Ammon's horn (tissue), 1 donor: Measurements from ENCODE around the gene IDS.

ENCODE experiments used
- DNase-seq: peaks from one replicate; pipeline ENCODE4 v3.0.0-alpha.2; 2016; ENCODE audit warnings: low spot score

IDS gene

DNA sequence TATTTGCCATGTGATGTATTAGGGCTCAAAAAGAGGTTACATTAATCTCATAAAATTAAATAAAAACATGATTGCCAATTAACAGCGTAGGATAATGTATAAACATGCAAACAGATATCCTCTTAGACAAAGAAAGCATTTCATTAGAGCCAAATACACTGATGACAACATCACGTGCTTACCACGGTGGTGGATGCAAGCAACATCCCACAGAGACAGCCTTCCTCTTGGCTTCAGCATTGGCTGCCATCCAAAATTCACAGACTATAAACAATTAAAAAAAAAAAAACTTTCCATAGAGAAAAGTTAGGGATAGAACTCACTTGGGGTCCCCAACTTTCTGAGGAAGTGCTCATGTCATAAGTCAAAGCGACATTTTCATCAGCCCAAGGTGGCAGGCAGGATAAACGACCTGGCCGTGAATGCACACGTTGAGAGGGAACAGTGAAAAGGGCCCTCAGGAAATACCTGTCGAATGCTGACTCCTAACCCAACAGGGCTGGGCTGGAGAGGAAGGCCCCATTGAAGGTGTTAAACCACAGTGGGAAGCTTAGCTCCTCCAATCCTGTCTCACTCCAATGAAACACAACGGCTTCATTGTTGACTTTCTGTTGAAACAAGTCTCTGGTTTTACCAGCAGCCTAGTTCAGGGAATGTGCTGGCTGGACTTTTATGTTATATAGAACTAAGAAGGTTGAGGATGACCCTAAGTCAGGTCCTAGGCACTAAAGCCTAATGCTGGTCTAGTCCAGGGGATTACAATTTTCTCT lies 48.4 kb downstream of the IDS start:
- no peak for DNase-seq

- DNase-seq: no peak
These were observed 49.2 kb downstream of the IDS start for GRCh38 chrX:149455934-149456333.

DNA sequence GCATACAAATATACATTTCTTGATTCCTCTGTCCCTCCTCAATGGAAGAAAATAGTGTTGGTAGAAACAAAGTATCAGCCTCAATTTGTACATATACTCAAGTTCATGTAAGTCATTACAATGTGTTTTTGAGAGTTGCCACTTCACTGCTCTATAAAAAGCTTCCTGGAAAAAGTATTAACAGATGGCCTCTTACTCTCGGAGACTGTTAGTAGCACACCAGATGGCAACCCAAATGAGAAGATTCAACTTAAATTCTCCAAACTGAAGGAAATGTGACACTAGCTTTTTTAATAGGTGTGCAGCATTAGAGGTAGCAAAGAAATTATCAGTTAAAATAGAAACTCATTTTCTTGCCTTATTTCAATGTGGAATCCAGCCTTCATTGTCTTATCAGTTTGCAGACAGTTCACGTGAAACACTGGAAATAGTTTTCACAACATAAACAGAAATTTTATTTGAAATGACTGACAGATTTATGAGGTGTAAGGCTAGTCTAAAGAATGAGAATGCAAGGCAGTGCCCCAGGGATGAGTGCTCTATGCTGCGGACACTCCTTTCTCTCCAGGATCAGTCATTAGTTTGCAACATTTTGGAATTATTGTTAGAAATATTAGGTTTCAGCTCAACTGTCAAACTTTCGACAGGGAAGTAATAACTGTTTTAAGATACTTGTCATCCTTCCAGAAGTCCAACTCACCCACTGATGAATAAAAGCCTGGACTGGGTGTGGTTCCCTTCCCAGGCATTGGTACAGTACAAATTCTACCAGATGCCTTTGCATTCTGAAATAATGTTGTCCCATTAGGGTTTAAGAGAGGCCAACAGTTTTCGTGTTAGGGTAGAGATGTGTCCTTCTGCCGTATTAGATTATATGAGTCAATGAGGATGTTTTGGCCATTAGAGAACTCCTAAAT lies 50.9 kb downstream of the IDS start:
- no peak for DNase-seq

DNA sequence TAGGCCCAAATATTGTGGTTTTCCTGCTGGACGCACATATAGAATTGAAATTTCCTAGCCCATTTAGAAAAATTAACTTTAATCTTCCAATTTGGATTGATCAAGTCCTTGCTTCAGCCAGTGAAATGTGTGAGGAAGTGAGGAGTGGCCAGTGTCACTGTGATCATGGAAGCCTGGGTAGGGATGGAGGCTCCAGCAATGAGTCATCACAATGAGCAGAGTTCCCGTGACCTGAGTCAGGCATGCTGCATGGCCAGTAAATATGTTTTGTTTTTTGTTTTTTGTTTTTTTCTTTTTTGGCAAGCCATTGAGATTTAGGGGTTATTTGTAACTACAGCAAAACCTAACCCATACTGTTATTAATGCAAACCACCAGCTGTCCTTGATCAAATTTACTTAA lies 52.1 kb downstream of the IDS start:
- no peak for DNase-seq

DNA sequence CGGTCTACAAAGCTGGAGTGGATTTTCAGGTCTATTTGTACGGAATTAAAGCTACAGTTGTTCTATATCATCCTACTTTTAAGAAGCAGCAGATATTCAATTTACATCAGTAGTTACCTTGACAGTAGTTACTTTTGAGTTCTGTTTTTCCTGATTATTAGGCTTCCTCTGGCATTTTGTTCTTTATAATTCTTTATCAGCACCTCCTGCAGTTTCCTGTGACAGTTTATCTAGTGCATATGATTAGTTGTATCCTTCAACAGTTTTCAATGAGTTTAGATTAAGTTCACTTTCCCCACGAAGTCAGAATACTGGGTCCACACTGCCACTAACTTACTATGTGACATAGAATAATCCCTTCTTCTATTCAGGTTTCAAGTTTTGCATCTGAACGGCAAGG lies 71.7 kb downstream of the IDS start:
- DNase-seq: no peak

DNA sequence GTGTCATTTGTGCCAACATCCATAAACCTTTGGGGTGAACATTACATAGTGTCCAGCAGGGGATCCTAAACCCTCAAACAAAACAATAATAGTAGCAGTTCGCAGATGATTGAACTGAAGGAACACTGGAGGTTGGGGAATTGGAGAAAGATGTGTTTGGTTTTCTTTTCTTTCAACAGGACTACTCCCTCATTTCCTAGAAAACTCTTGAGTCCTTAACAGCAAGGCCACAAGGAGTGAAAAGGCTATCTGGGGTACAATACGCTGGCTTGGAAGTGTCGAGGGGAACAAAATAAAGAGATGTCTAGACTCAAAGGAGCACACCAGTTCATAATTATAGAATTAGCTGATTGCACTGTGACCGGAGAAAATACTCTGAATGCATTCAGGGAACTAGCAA lies 72.1 kb downstream of the IDS start:
- no peak for DNase-seq
